Measurements from ENCODE around the gene FAM120AOS.

The FAM120AOS gene

GRCh38 chr9:93453047-93453914 is at the start of gene FAM120AOS:
TSS of gene FAM120AOS (minus strand) at chr9:93453581. CDS start at chr9:93452709, 872 bp downstream.
- Histone ChIP-seq H3K4me3 (peak within 1 kb of the TSS; percentile 96), H3K27ac (peak within 1 kb of the TSS; percentile 84 to 98)
- DNase-seq (ENCODE audit: low spot score): peak; percentile 95
- TF ChIP-seq CTCF (IDR thresholded peaks at IDR 0.05): no peak

GRCh38 chr9:93501406-93501805 is 48.0 kb upstream of the FAM120AOS start:
- peak overlapping the region; percentile 67 for H3K4me3 ChIP-seq
- no peak for TF ChIP-seq CTCF (IDR thresholded peaks at IDR 0.05)
- peak overlapping the region; percentile 32 to 63 for H3K27ac ChIP-seq
- no peak for DNase-seq (ENCODE audit: low spot score)

GRCh38 chr9:93500571-93501298 is 47.4 kb upstream of the FAM120AOS start:
- H3K4me3 ChIP-seq: peak overlapping the region; percentile 67
- H3K27ac ChIP-seq: peak overlapping the region; percentile 32 to 63
- TF ChIP-seq CTCF (IDR thresholded peaks at IDR 0.05): no peak
- no peak for DNase-seq (ENCODE audit: low spot score)

GRCh38 chr9:93496285-93496684 is 42.9 kb upstream of the FAM120AOS start:
- DNase-seq (ENCODE audit: low spot score): no peak
- TF ChIP-seq CTCF (IDR thresholded peaks at IDR 0.05): no peak
- Histone ChIP-seq H3K27ac (no peak overlapping the region), H3K4me3 (no peak overlapping the region)

GRCh38 chr9:93493949-93494348 is 40.6 kb upstream of the FAM120AOS start:
- Histone ChIP-seq H3K4me3 (no peak overlapping the region), H3K27ac (no peak overlapping the region)
- TF ChIP-seq CTCF (IDR thresholded peaks at IDR 0.05): no peak
- no peak for DNase-seq (ENCODE audit: low spot score)

GRCh38 chr9:93492327-93492726 is 38.9 kb upstream of the FAM120AOS start:
- no peak overlapping the region for H3K27ac ChIP-seq
- TF ChIP-seq CTCF (IDR thresholded peaks at IDR 0.05): no peak
- no peak for DNase-seq (ENCODE audit: low spot score)

More at GRCh38 chr9:93492327-93492726, 38.9 kb upstream of the FAM120AOS start:
- H3K4me3 ChIP-seq: no peak overlapping the region
